ENCODE results near the gene EIPR1.

The EIPR1 gene

GRCh38 chr2:3355951-3356569, 21.6 kb downstream of the EIPR1 start:
- no peak for DNase-seq

- DNase-seq, result no peak
Measured at GRCh38 chr2:3354986-3355385, 22.6 kb downstream of the EIPR1 start.

GRCh38 chr2:3349211-3349693, 28.4 kb downstream of the EIPR1 start:
- DNase-seq, result no peak

- no peak for DNase-seq
Measured at GRCh38 chr2:3348767-3349166, 28.9 kb downstream of the EIPR1 start.

- DNase-seq, result no peak
Measured at GRCh38 chr2:3345621-3346020, 32.0 kb downstream of the EIPR1 start.

- DNase-seq, result no peak
Measured at GRCh38 chr2:3344897-3345296, 32.7 kb downstream of the EIPR1 start.

GRCh38 chr2:3343012-3343411, 34.6 kb downstream of the EIPR1 start:
- DNase-seq, result no peak

- no peak for DNase-seq
Measured at GRCh38 chr2:3342324-3342723, 35.3 kb downstream of the EIPR1 start.

- no peak for DNase-seq
Measured at GRCh38 chr2:3341336-3341735, 36.3 kb downstream of the EIPR1 start.

GRCh38 chr2:3340144-3340543, 37.5 kb downstream of the EIPR1 start:
- DNase-seq, result no peak

GRCh38 chr2:3338340-3338739, 39.3 kb downstream of the EIPR1 start:
- DNase-seq, result no peak

- no peak for DNase-seq
Measured at GRCh38 chr2:3336844-3337243, 40.8 kb downstream of the EIPR1 start.

GRCh38 chr2:3334392-3335345, 42.9 kb downstream of the EIPR1 start:
- DNase-seq, result no peak

GRCh38 chr2:3332133-3332532, 45.5 kb downstream of the EIPR1 start:
- DNase-seq, result no peak

GRCh38 chr2:3329491-3329890, 48.1 kb downstream of the EIPR1 start:
- DNase-seq, result no peak

GRCh38 chr2:3326871-3327270, 50.7 kb downstream of the EIPR1 start:
- no peak for DNase-seq

- no peak for DNase-seq
Measured at GRCh38 chr2:3326182-3326537, 51.5 kb downstream of the EIPR1 start.

GRCh38 chr2:3325458-3326181, 52.0 kb downstream of the EIPR1 start:
- DNase-seq, result no peak

- no peak for DNase-seq
Measured at GRCh38 chr2:3324404-3325281, 53.0 kb downstream of the EIPR1 start.

GRCh38 chr2:3324036-3324386, 53.6 kb downstream of the EIPR1 start:
- no peak for DNase-seq

GRCh38 chr2:3323360-3324035, 54.1 kb downstream of the EIPR1 start:
- DNase-seq, result no peak
